Measurements from ENCODE around the gene PLEKHA5. TPM values are rescaled to one million over a fixed set of nuclear protein-coding genes. Genes with fewer than 3 reads are reported as not detected.

PLEKHA5 gene
- total RNA-seq, 1 experiment from 2014 or later, result 6.3 TPM

GRCh38 chr12:19142499-19142898 lies 13.0 kb downstream of the PLEKHA5 start:
- ChIA-PET CTCF (no interaction called here), POLR2A (no interaction called here)
- H3K4me3 ChIP-seq (ENCODE audit: low read depth in 2 of 2, low read length in 2 of 2), result no peak overlapping the region
- no peaks in the 10 kb centered on the region for H3K27me3 ChIP-seq (ENCODE audit: control insufficient read depth, insufficient read depth, low read length)
- TF ChIP-seq CTCF (IDR thresholded peaks at IDR 0.05), result no peak
- no peak for TF ChIP-seq SIN3A (IDR thresholded peaks at IDR 0.05; ENCODE audit: borderline replicate concordance, insufficient read depth, low read depth, low read length)
- TF ChIP-seq TCF7L2 (IDR thresholded peaks at IDR 0.05; ENCODE audit: low read depth, low read length), result no peak
- no peak for TF ChIP-seq REST (IDR thresholded peaks at IDR 0.05; ENCODE audit: insufficient read depth in 1 of 2, low read depth in 2 of 2, low read length in 1 of 2)
- no peak for TF ChIP-seq POLR2AphosphoS5 (IDR thresholded peaks at IDR 0.05; ENCODE audit: low read depth, low read length)
- no peaks in the 10 kb centered on the region for H3K9me3 ChIP-seq (ENCODE audit: control insufficient read depth, insufficient read depth, low read depth, low read length)
- no peaks in the 10 kb centered on the region for H3K4me1 ChIP-seq (ENCODE audit: control insufficient read depth, insufficient read depth, low read length)
- no TSS peak for BruUV-seq (replicated peaks)
- DNase-seq (ENCODE audit: low read depth, low spot score) (no peak), ATAC-seq (no peak)
- H3K27ac ChIP-seq (ENCODE audit: low read length), result no peak overlapping the region
- in situ Hi-C loops (cut with HindIII; ENCODE audit: low pct_unique_long_range_greater_than_20kb, low sequenced_read_pairs) (no loop called here), intact Hi-C loops (cut with micrococcal nuclease; ENCODE audit: unreplicated experiment) (no loop called here)
- H3K36me3 ChIP-seq (ENCODE audit: control insufficient read depth, insufficient read depth, low read length), result no peaks in the 10 kb centered on the region

GRCh38 chr12:19144287-19144686 lies 14.8 kb downstream of the PLEKHA5 start:
- H3K4me1 ChIP-seq (ENCODE audit: control insufficient read depth, insufficient read depth, low read length), result no peaks in the 10 kb centered on the region
- H3K27me3 ChIP-seq (ENCODE audit: control insufficient read depth, insufficient read depth, low read length), result no peaks in the 10 kb centered on the region
- no peak overlapping the region for H3K4me3 ChIP-seq (ENCODE audit: low read depth in 2 of 2, low read length in 2 of 2)
- no peaks in the 10 kb centered on the region for H3K36me3 ChIP-seq (ENCODE audit: control insufficient read depth, insufficient read depth, low read length)
- no TSS peak for BruUV-seq (replicated peaks)
- intact Hi-C loops (cut with micrococcal nuclease; ENCODE audit: unreplicated experiment) (no loop called here), in situ Hi-C loops (cut with HindIII; ENCODE audit: low pct_unique_long_range_greater_than_20kb, low sequenced_read_pairs) (no loop called here)
- H3K27ac ChIP-seq (ENCODE audit: low read length), result no peak overlapping the region
- no peaks in the 10 kb centered on the region for H3K9me3 ChIP-seq (ENCODE audit: control insufficient read depth, insufficient read depth, low read depth, low read length)
- ATAC-seq (no peak), DNase-seq (ENCODE audit: low read depth, low spot score) (no peak)
- CTCF ChIA-PET, result no interaction called here
- no peak for TF ChIP-seq REST (IDR thresholded peaks at IDR 0.05; ENCODE audit: insufficient read depth in 1 of 2, low read depth in 2 of 2, low read length in 1 of 2)
- no peak for TF ChIP-seq SIN3A (IDR thresholded peaks at IDR 0.05; ENCODE audit: borderline replicate concordance, insufficient read depth, low read depth, low read length)
- TF ChIP-seq CTCF (IDR thresholded peaks at IDR 0.05), result no peak
- TF ChIP-seq POLR2AphosphoS5 (IDR thresholded peaks at IDR 0.05; ENCODE audit: low read depth, low read length), result no peak
- no peak for TF ChIP-seq TCF7L2 (IDR thresholded peaks at IDR 0.05; ENCODE audit: low read depth, low read length)
- POLR2A ChIA-PET, result no interaction called here
